IMR-90 (cell line): ENCODE measurements around the gene ARFIP1. TPM values are rescaled to one million over a fixed set of nuclear protein-coding genes. Genes with fewer than 3 reads are reported as not detected.

Experiments
- ATAC-seq: fragments of 200-7000 bp; cut with Tn5 transposase; 2 replicates; pipeline ENCODE4 v1.9.1; 2020; ENCODE audit warnings: low read depth, mild to moderate bottlenecking, moderate library complexity
- BruUV-seq: library from RNA; stranded (reverse); fragments of 400-500 nt; replicated peaks from 2 replicates; lab custom pipeline; 2021; lab: Mats Ljungman, UMichigan
- CTCF ChIA-PET: fragments of 300-600 bp; formaldehyde crosslinking; extraction: SDS; loops from one replicate; lab custom pipeline; 2021; ENCODE audit warnings: antibody characterized with exemption; lab: Yijun Ruan, JAX
- POLR2A ChIA-PET: fragments of 300-600 bp; sonication (Branson Sonifier 250); formaldehyde crosslinking; loops from one replicate; lab custom pipeline; 2022; ENCODE audit warnings: antibody characterized with exemption; ENCODE audit not compliant: unreplicated experiment; lab: Charles Lee
- DNase-seq: peaks from one replicate; pipeline ENCODE4 v3.0.0; 2013
- H2AFZ ChIP-seq: replicated peaks from 2 replicates; pipeline ENCODE3; 2013; ENCODE audit warnings: low read length, mild to moderate bottlenecking; ENCODE audit not compliant: poor library complexity
- H2AK5ac ChIP-seq: 2 replicates; pipeline ENCODE4 v1.6.1; 2013; ENCODE audit warnings: low read depth, low read length, inconsistent platforms
- H2AK9ac ChIP-seq: replicated peaks from 2 replicates; pipeline ENCODE3; 2013; ENCODE audit warnings: mild to moderate bottlenecking, low read depth, low read length, moderate library complexity; ENCODE audit not compliant: poor library complexity
- H2BK120ac ChIP-seq: 2 replicates; pipeline ENCODE4 v1.6.1; 2013; ENCODE audit warnings: low read depth, low read length, inconsistent platforms
- H2BK15ac ChIP-seq: 3 replicates; pipeline ENCODE4 v1.6.1; 2013; ENCODE audit warnings: low read depth, low read length, inconsistent platforms
- H2BK20ac ChIP-seq: 2 replicates; pipeline ENCODE4 v1.6.1; 2013; ENCODE audit warnings: low read depth, mild to moderate bottlenecking, inconsistent platforms, low read length, moderate library complexity
- H2BK5ac ChIP-seq: 2 replicates; pipeline ENCODE4 v1.6.1; 2013; ENCODE audit warnings: mild to moderate bottlenecking, low read depth, low read length, inconsistent platforms; ENCODE audit not compliant: poor library complexity, severe bottlenecking
- H3K14ac ChIP-seq: replicated peaks from 2 replicates; pipeline ENCODE4 v1.6.1; 2013; ENCODE audit warnings: low read depth, low read length, inconsistent platforms
- H3K18ac ChIP-seq: 2 replicates; pipeline ENCODE4 v1.6.1; 2013; ENCODE audit warnings: low read depth, low read length, control low read depth
- H3K23ac ChIP-seq: 2 replicates; pipeline ENCODE4 v1.6.1; 2013; ENCODE audit warnings: low read depth, low read length, inconsistent platforms
- H3K27ac ChIP-seq: 2 replicates; pipeline ENCODE4 v1.5.1; 2013; ENCODE audit warnings: mild to moderate bottlenecking, control low read depth, low read length; ENCODE audit not compliant: insufficient read depth
- H3K27me3 ChIP-seq: 2 replicates; pipeline ENCODE4 v1.6.1; 2013; ENCODE audit warnings: low read length; ENCODE audit not compliant: control insufficient read depth, insufficient read depth
- H3K36me3 ChIP-seq: 2 replicates; pipeline ENCODE4 v1.6.1; 2013; ENCODE audit warnings: low read length, mixed read lengths; ENCODE audit not compliant: control insufficient read depth, insufficient read depth
- H3K4ac ChIP-seq: 2 replicates; pipeline ENCODE4 v1.6.1; 2013; ENCODE audit warnings: low read depth, low read length, inconsistent platforms
- H3K4me1 ChIP-seq: 2 replicates; pipeline ENCODE4 v1.6.1; 2013; ENCODE audit warnings: low read length, mixed read lengths; ENCODE audit not compliant: control insufficient read depth, insufficient read depth
- H3K4me2 ChIP-seq: 2 replicates; pipeline ENCODE4 v1.6.1; 2013; ENCODE audit warnings: low read depth, mild to moderate bottlenecking, control low read depth, low read length, moderate library complexity
- H3K4me3 ChIP-seq: 2 replicates; pipeline ENCODE4 v1.5.1; 2013; ENCODE audit warnings: low read depth, mild to moderate bottlenecking, control low read depth, low read length, moderate library complexity; ENCODE audit not compliant: insufficient read depth
- H3K56ac ChIP-seq: 2 replicates; pipeline ENCODE4 v1.6.1; 2013; ENCODE audit warnings: low read length, inconsistent platforms; ENCODE audit not compliant: insufficient read depth; ENCODE audit errors: extremely low read depth
- H3K79me1 ChIP-seq, 2 experiments: 2 replicates each; pipeline ENCODE4 v1.6.1; 2013; ENCODE audit warnings: low read length in 2 of 2, inconsistent platforms in 1 of 2, low read depth in 1 of 2
- H3K9ac ChIP-seq: 2 replicates; pipeline ENCODE4 v1.6.1; 2013; ENCODE audit warnings: low read depth, low read length, control low read depth
- H3K9me1 ChIP-seq: 2 replicates; pipeline ENCODE4 v1.6.1; 2013; ENCODE audit warnings: low read length, inconsistent platforms; ENCODE audit not compliant: insufficient read depth
- H3K9me3 ChIP-seq: 2 replicates; pipeline ENCODE4 v1.6.1; 2013; ENCODE audit warnings: low read length; ENCODE audit not compliant: control insufficient read depth, insufficient read depth
- H4K20me1 ChIP-seq: 2 replicates; pipeline ENCODE4 v1.6.1; 2013; ENCODE audit warnings: low read length, inconsistent platforms; ENCODE audit not compliant: insufficient read depth
- H4K5ac ChIP-seq: 2 replicates; pipeline ENCODE4 v1.6.1; 2013; ENCODE audit warnings: mild to moderate bottlenecking, low read depth, low read length, control low read depth
- H4K8ac ChIP-seq, 2 experiments: 2 replicates each; pipeline ENCODE4 v1.6.1; 2013; ENCODE audit warnings: low read depth in 2 of 2, low read length in 2 of 2, control low read depth in 1 of 2, inconsistent platforms in 1 of 2
- H4K91ac ChIP-seq: 2 replicates; pipeline ENCODE4 v1.6.1; 2013; ENCODE audit warnings: low read depth, low read length, inconsistent platforms; ENCODE audit not compliant: insufficient read depth
- BHLHE40 ChIP-seq: fragments of 150-350 bp; IDR thresholded peaks from 2 replicates; pipeline ENCODE4 v1.6.1; 2016; ENCODE audit warnings: mild to moderate bottlenecking, low read depth, low read length
- CEBPB ChIP-seq: IDR thresholded peaks from 2 replicates; pipeline ENCODE4 v1.6.1; 2012; ENCODE audit warnings: low read depth, low read length, improper control_type of control experiment
- NFE2L2 ChIP-seq: fragments of 150-350 bp; IDR thresholded peaks from 2 replicates; pipeline ENCODE4 v1.6.1; 2016; ENCODE audit warnings: low read depth, mild to moderate bottlenecking, low read length
- POLR2A ChIP-seq: IDR thresholded peaks from 2 replicates; pipeline ENCODE4 v1.6.1; 2012; ENCODE audit warnings: mild to moderate bottlenecking, low read depth, low read length
- RAD21 ChIP-seq: IDR thresholded peaks from 2 replicates; pipeline ENCODE4 v1.6.1; 2012; ENCODE audit warnings: low read length, improper control_type of control experiment
- SMC3 ChIP-seq: fragments of 150-350 bp; IDR thresholded peaks from 2 replicates; pipeline ENCODE4 v1.6.1; 2016; ENCODE audit warnings: low read depth, mild to moderate bottlenecking, antibody characterized with exemption, low read length, moderate library complexity
- USF2 ChIP-seq: fragments of 150-350 bp; IDR thresholded peaks from 2 replicates; pipeline ENCODE4 v1.6.1; 2017; ENCODE audit warnings: mild to moderate bottlenecking, antibody characterized with exemption, low read length, low read depth
- WGBS, 2 experiments: methylation state at CpG; one replicate each; pipeline versions ENCODE4 v1.1.5 to v1.1.7; 2013; ENCODE audit warnings: missing lambda C conversion rate in 2 of 2; ENCODE audit not compliant: insufficient read length in 1 of 2; ENCODE audit errors: extremely low coverage in 2 of 2; 5-methylcytosine and 5-hydroxymethylcytosine counted together
- dilution Hi-C: fragments of 300-500 bp; cut with HindIII; formaldehyde crosslinking; loops from one replicate; pipeline ENCODE4 v1.14.3; 2018; ENCODE audit warnings: low sequenced_read_pairs; ENCODE audit not compliant: unreplicated experiment
- in situ Hi-C: fragments of 300-500 bp; cut with MboI; formaldehyde crosslinking; loops from 3 replicates; pipeline ENCODE4 v1.14.3; 2019; ENCODE audit warnings: low sequenced_read_pairs, inconsistent platforms, mixed read lengths
- intact Hi-C: fragments of 100-400 bp; cut with micrococcal nuclease; formaldehyde crosslinking; loops from 2 replicates; pipeline ENCODE4 v1.10.0; 2022
- polyA plus RNA-seq, 3 experiments: library from polyadenylated mRNA; depleted of rRNA; stranded (reverse); fragments of >200 nt; gene quantifications; 2 replicates each; pipeline ENCODE4 v1.2.3, GENCODE V29; 2012; ENCODE audit warnings: low replicate concordance in 1 of 3
- total RNA-seq: library from RNA; depleted of rRNA; stranded (reverse); fragments of >200 nt; gene quantifications from 2 replicates; pipeline ENCODE4 v1.2.3, GENCODE V29; 2012

The ARFIP1 gene
- total and polyA plus RNA-seq, 2 of the 4 experiments (the other 2 are of a cell fraction): 12.7 to 30.5 TPM

- intact Hi-C loops: no loop called here
- no TSS peak for BruUV-seq
- ATAC-seq: no peak
- Histone ChIP-seq H3K14ac (no peak overlapping the region), H3K79me1 (no peaks in the 10 kb centered on the region), H3K36me3 (no peaks in the 10 kb centered on the region), H3K4me3 (no peak overlapping the region), H3K27me3 (peaks cover 7% of the 10 kb centered on the region), H2AFZ (no peak overlapping the region), H3K4me2 (no peak overlapping the region), H3K27ac (no peak overlapping the region), H2BK20ac (no peak overlapping the region), H2AK9ac (no peak overlapping the region), H3K9ac (no peak overlapping the region), H4K91ac (no peak overlapping the region), H3K56ac (no peak overlapping the region), H4K20me1 (no peaks in the 10 kb centered on the region), H3K9me1 (no peaks in the 10 kb centered on the region), H2AK5ac (no peak overlapping the region), H2BK5ac (no peak overlapping the region), H2BK15ac (no peak overlapping the region), H2BK120ac (no peak overlapping the region), H3K9me3 (no peaks in the 10 kb centered on the region), H3K4me1 (peaks cover 4% of the 10 kb centered on the region; the same call in 1 of the 2 replicates), H4K8ac (no peak overlapping the region), H3K23ac (no peak overlapping the region), H3K18ac (no peak overlapping the region), H4K5ac (no peak overlapping the region), H3K4ac (no peak overlapping the region)
- dilution Hi-C loops: no loop called here
- CTCF ChIA-PET: no interaction called here
- POLR2A ChIA-PET: no interaction called here
- TF ChIP-seq SMC3 (no peak), USF2 (no peak), RAD21 (no peak), POLR2A (no peak), BHLHE40 (no peak), CEBPB (no peak), NFE2L2 (no peak)
- no CpG with 5 or more reads among the region's 8 CpGs for WGBS, 2 experiments
- no peak for DNase-seq
- in situ Hi-C loops: no loop called here
Observed at GRCh38 chr4:152949930-152950329, 170.2 kb downstream of the ARFIP1 start.
